K562 (cell line): ENCODE measurements around the gene BTBD10.

Source experiments
- ATF1 ChIP-seq, 2 experiments: fragments of 450-650 bp in 1 of 2; IDR thresholded peaks; 2 replicates each; pipeline ENCODE4 v1.6.1; 2016; ENCODE audit warnings: missing compliant biosample characterization in 1 of 2, missing genetic modification characterization in 1 of 2
- CREB1 ChIP-seq, 2 experiments: sonication (generic) in 1 of 2; formaldehyde crosslinking in 1 of 2; IDR thresholded peaks; 2 replicates each; pipeline versions ENCODE4 v1.6.1 to v1.8.0; 2012 to 2022; ENCODE audit warnings: inconsistent platforms in 1 of 2, mild to moderate bottlenecking in 1 of 2, missing genetic modification reagents in 1 of 2, moderate library complexity in 1 of 2
- JUND ChIP-seq, 2 experiments: IDR thresholded peaks; 2 replicates in 1 of 2; 3 replicates in 1 of 2; pipeline ENCODE4 v1.6.1; 2011; ENCODE audit warnings: borderline replicate concordance in 2 of 2, low read depth in 2 of 2, low read length in 2 of 2, improper control_type of control experiment in 1 of 2, missing biosample characterization in 1 of 2, missing genetic modification characterization in 1 of 2, missing genetic modification reagents in 1 of 2

DNA sequence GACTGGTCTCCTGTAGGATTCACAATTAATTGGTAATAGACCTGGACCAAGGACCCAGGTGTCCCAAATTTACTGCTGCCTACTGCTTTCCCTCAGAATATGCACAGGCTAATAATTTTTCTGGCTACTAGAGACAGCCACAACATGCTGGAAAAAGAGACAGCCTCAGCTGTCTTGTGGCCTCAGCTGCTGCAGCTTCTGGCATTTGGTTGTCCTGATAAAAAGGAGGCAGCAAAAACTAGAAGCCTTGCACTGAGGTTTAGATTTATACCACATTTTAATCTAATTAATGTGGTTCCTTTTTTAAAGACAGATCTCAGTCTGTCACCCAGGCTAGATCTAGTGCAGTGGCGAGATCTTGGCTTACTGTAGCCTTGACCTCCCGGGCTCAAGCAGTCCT is 89.8 kb downstream of the BTBD10 start:
- TF ChIP-seq CREB1 (IDR thresholded peaks at IDR 0.05) (no peak), CREB1 (CRISPR knock-in tag; IDR thresholded peaks at IDR 0.05) (no peak), JUND (IDR thresholded peaks at IDR 0.05; ENCODE audit: borderline replicate concordance, low read depth, low read length) (no peak), JUND (tag; IDR thresholded peaks at IDR 0.05; ENCODE audit: borderline replicate concordance, low read depth, low read length) (no peak), ATF1 (CRISPR knock-in tag; IDR thresholded peaks at IDR 0.05) (no peak), ATF1 (tag; IDR thresholded peaks at IDR 0.05) (no peak)
